Hepatocyte (in vitro differentiated cells): ENCODE measurements around the gene ZNF695.

ENCODE experiments used
- CTCF ChIP-seq: fragments of 200-600 bp; sonication (generic); IDR thresholded peaks from 2 replicates; pipeline ENCODE4 v1.5.1; 2016; ENCODE audit warnings: antibody characterized with exemption, mild to moderate bottlenecking; ENCODE audit not compliant: poor library complexity
- EZH2 ChIP-seq: fragments of 200-600 bp; sonication (generic); IDR thresholded peaks from 2 replicates; pipeline ENCODE4 v1.6.1; 2016; ENCODE audit warnings: antibody characterized with exemption, mild to moderate bottlenecking, borderline replicate concordance

DNA sequence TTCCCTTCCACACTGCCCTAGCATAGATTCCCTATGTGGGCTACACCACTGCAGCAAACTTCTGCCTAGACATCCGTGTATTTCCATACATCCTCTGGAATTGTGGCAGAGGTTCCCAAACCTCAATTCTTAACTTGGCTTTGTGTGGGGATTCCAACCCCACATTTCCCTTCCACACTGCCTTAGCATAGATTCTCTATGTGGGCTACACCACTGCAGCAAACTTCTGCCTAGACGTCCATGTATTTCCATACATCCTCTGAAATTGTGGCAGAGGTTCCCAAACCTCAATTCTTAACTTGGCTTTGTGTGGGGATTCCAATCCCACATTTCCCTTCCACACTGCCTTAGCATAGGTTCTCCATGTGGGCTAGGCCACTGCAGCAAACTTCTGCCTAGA, 39.4 kb upstream of the ZNF695 start:
- TF ChIP-seq CTCF (no peak), EZH2 (no peak)
